HG03558 (cell line): Measurements from ENCODE around the gene GDPD5.
A peak's percentile ranks its signal among the peaks of the same experiment; 100 is the strongest.

Experiments used
- ATAC-seq: cut with Tn5 transposase; IDR thresholded peaks from one replicate; pipeline ENCODE4 v1.9.1; 2021; ENCODE audit warnings: moderate number of reproducible peaks; ENCODE audit not compliant: unreplicated experiment; ENCODE audit errors: extremely low read depth

Gene GDPD5, protein sequence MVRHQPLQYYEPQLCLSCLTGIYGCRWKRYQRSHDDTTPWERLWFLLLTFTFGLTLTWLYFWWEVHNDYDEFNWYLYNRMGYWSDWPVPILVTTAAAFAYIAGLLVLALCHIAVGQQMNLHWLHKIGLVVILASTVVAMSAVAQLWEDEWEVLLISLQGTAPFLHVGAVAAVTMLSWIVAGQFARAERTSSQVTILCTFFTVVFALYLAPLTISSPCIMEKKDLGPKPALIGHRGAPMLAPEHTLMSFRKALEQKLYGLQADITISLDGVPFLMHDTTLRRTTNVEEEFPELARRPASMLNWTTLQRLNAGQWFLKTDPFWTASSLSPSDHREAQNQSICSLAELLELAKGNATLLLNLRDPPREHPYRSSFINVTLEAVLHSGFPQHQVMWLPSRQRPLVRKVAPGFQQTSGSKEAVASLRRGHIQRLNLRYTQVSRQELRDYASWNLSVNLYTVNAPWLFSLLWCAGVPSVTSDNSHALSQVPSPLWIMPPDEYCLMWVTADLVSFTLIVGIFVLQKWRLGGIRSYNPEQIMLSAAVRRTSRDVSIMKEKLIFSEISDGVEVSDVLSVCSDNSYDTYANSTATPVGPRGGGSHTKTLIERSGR

DNA sequence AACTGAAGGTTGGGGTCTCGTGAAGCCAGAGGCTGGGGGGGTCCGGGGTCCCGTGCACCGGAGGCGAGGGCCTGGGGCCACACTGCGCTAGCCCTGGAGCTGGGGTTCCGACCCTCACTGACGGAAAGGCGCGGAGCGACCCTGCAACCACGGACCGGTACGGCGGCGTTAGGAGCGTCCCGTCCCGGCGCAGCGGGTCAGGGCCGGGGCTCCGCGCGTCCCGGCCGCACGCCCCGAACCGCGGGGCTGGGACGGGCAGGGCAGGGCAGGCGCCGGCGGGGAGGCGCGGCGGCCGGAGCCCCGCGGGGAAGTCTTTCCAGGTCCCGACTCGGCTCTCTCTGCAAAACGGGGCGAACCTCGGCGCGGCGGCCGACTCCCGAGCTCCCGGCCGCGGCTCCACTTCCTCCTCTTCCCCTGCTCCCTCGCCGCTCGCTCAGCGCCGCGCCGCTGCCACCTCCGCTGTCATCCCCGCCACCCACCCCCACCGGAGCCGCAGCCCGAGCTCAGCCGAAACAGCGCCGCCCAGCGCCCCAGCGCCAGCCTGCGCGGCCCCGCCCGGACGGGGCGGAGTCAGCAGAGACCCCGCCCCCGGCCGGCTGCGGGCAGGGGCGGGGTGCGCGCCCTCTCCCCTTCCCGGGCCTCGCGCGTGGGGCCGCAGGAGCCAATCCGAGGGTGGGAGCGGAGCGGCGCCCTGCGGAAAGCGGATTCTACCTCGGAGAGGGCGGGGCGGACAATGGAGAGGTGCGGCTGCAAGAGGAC is at the start of gene GDPD5:
Gene GDPD5, minus strand, starts transcription at position 509 of the 759 bp plus-strand sequence. CDS start 48,206 bp downstream, outside the sequence.
- peak; percentile 52 for ATAC-seq

DNA sequence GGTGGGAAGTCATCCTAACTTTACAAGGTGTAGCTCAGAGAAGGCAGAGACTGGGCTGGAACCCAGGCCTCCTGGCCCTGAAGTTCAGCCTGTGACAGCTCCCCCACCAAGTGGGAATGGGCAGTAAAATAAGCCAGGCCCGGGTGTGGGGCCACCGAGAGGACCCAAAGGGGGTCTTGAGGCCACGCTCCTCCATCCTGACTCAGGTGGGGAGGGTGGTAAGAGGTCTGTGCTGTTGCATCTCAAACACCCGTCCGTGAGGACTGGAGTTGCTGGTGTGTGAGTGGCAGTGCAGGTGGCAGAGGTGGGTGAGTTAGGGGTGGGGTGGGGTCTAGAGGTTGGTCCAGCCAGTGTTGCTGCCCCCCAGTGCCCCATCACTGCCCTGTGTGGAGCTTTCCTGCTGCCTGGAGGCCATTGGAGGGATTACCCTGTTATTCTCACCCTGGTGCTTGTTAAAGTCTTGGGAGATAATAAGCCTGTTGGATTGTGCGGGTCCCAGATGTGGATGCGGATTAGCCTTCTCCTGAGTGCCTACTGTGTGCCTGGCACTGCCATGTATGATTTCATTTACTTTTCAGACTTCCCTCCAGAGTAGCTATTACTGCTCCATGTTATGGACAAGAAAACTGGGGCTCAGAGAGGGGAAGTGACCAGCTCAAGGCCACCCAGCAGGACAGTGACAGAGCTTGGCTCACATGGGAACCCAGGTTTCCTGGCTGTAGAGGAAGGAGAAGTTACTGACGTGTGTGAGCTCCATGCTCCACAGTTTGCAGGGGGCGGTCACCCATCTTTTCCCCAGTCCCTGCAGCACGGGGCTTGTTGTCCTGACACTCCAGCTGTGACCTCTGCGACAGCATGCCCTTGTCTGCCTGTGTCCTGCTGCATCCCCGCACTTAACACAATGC is 49.2 kb upstream of the GDPD5 start:
- ATAC-seq: no peak

DNA sequence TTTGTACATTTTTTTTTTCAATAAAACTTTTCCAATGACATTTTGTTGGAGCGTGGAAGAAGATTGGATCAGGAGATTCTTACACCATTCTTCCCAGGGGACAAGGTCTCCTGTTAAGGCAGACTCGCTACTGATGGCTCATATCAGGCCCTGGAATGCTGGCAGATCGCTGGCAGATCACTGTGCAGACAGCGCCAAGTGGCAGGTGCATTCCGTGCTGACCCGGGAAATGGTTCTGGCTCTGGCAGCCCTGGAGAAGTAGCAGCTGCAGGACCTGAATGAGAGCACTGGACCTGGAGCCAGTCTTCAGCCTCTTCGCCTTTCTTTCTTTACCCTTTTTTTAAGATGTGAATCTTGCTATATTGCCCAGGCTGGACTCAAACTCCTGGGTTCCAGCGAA is 47.0 kb upstream of the GDPD5 start:
- ATAC-seq: no peak

DNA sequence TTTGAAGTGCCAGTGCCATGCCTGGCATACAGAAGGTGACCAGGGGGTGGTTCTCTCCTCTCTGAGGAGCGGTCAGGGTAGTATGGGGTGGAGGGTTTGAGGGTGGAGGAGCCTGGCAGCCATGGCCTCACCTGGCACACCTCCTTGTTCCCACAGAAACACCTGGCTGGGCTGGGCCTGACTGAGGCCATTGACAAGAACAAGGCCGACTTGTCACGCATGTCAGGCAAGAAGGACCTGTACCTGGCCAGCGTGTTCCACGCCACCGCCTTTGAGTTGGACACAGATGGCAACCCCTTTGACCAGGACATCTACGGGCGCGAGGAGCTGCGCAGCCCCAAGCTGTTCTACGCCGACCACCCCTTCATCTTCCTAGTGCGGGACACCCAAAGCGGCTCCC is 45.9 kb upstream of the GDPD5 start:
- ATAC-seq: no peak

DNA sequence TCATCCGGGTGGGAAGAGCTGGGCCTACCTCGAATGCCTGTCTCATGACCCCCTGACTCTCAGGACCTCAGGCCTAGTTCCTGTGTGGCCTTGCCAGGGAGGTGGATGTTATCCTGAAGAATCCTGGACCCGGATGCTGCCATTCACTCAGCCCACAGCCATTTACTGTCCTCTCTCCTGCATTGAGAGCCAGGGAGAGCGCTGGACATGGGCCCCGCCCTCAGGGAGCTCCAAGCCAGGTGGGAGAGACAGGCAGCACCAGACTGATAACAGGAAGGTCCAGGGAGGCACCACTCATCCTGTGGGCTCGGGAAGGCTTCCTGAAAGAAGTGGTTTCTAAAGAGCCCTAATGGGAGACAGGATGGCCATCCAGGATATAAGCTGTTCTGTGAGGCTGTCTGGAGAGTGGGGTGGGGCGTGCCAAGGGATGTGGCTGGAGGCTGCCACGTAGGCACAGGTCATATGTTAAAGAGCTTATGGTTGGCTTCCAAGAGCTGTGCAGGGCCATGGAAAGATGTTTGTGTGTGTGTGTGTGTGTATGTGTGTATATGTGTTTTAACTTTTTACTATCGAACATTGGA is 44.9 kb upstream of the GDPD5 start:
- no peak for ATAC-seq

DNA sequence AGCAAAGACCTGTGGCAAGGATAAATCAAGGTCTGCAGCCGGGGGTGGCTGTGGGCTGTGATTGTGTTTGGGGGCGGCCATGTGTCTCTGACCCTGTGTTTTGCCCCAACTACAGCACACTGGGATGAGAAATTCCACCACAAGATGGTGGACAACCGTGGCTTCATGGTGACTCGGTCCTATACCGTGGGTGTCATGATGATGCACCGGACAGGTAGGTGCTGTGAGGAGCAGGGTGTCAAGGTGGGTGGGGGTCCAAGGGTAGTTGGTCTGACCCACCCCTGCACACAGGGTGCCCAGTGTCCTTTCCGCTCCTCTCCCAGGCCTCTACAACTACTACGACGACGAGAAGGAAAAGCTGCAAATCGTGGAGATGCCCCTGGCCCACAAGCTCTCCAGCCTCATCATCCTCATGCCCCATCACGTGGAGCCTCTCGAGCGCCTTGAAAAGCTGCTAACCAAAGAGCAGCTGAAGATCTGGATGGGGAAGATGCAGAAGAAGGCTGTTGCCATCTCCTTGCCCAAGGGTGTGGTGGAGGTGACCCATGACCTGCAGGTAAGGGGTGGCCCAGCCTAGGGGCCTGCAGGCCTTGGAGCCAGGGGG is 43.0 kb upstream of the GDPD5 start:
- no peak for ATAC-seq

DNA sequence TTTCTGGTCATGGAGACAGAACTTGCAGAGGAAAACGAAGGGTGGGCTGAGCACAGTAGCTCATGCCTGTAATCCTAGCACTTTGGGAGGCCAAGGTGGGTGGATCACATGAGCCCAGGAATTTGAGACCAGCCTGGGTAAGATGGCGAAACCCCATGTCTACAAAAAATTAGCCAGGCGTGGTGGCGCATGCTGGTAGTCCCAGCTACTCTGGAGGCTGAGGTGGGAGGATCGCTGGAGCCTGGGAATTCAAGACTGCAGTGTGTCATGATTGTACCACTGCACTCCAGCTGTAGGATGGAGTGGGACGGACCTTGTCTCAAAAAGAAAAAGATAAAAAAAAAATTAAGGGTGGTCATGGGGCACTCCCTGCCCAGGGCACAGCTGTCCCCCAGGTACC is 42.2 kb upstream of the GDPD5 start:
- no peak for ATAC-seq

DNA sequence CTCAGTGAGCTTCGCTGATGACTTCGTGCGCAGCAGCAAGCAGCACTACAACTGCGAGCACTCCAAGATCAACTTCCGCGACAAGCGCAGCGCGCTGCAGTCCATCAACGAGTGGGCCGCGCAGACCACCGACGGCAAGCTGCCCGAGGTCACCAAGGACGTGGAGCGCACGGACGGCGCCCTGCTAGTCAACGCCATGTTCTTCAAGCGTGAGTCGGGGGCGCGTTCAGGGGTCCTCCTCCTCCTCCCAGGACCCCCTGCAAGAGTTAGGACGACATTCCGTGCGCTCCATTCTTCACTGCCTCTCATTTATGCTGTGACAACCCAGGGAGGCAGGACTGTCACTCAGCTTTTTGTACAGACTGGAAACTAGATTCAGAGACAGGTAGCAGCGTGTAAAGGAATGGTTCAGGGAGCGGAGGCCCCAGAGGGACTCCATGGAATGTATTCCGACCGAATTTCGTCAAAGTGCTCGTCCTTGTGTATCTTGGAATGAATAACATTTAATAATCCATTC is 41.1 kb upstream of the GDPD5 start:
- no peak for ATAC-seq

DNA sequence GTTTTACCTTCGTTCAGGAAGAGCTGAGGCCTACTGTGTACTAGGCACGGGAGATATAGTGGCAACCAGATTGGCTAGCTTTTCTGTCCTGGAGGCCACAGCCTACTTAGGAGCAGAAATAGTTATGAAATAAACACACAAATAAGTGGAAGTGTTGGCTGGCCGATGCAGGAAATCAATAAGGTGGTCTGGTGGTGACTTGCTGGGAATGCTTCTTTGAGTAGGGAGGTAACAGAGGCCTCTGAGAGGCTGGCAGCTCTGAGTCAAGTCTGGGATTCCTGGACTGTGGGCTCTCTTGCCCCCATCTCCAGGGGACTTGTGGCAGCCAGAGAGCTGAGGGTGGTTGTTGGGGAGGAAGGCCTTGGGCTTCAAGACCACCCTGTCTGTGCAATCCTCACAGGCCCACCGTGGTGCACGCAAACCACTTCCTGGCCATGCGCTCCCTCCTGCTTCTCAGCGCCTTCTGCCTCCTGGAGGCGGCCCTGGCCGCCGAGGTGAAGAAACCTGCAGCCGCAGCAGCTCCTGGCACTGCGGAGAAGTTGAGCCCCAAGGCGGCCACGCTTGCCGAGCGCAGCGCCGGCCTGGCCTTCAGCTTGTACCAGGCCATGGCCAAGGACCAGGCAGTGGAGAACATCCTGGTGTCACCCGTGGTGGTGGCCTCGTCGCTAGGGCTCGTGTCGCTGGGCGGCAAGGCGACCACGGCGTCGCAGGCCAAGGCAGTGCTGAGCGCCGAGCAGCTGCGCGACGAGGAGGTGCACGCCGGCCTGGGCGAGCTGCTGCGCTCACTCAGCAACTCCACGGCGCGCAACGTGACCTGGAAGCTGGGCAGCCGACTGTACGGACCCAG is 40.4 kb upstream of the GDPD5 start:
- ATAC-seq: no peak

DNA sequence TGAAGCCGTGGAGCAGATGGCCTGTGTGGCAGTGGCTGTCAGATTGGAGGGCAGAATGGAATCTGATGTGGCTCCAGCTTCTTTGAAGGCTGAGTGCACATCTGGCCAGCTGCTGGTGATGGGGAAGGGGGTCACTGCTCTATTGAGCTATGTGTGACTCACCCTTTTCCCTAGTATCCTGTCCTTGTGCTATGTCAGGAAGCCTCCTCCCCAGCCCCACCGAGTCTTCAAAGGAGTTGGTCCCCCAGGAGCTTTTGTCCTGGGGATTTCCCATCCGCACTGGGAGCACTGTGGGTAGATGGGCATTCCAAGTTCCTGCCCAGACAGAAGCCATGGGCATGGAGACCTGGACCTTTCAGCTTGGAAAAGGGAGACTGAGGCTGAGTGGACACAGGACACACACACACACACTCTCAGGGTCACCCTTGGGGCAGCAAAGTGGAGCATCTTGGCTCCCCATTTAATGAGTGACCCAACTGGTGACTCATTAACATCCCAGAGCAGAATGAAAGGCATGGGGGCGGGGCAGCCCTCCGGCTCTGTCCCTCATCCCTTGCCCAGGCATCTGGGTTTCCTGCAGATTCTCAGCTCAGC is 39.6 kb upstream of the GDPD5 start:
- no peak for ATAC-seq

DNA sequence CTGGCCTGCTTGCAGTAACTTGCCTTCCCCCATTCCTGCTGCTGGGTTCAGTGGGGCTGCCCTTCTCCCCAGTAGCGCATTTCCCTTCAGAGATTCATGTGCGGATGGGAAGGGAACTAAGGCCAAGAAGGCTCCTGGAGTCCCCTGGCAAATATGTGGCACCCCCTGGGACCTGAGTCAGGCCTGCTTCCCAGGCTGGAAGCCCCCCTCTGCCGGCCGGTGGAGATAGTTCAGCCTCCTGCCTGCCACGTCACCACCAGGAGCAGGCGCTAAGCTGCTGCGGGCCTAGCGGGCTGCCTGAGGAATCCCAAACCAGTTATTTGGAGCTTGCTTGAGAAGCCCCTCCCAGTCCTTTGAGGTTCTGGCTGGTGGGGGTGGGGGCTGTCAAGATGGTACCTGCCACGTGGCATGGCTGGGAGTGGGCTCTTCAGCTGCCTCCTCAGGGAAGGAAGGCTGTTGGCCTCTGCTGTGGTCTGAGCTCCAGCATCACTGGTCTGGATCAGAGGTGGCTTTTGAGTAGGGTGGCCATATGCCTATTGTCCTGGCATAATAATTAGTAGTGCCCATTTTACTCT is 38.3 kb upstream of the GDPD5 start:
- no peak for ATAC-seq

DNA sequence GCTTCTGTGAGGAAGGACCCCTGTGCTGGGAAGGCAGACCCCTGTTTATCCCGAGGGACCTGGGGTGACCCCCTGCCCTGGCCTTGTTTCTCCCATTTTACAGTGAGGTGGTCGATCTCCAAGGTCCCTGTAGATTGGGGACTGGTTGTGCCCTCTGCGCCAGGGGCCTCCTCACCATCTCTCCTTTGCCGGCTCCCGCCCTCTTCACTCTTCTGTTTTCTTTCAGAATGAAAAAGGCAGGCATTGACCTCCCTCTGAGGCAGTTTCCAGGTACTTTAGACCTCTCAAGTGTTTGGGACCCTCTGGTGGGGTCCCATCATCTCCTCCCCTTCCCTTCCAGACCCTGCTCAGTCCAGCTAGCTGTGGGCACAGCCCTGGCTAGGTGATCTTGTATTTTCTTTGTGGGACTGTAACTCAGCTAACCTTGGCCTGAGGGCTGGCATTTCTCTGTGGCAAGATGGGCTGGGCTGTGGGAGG is 37.8 kb upstream of the GDPD5 start:
- no peak for ATAC-seq

DNA sequence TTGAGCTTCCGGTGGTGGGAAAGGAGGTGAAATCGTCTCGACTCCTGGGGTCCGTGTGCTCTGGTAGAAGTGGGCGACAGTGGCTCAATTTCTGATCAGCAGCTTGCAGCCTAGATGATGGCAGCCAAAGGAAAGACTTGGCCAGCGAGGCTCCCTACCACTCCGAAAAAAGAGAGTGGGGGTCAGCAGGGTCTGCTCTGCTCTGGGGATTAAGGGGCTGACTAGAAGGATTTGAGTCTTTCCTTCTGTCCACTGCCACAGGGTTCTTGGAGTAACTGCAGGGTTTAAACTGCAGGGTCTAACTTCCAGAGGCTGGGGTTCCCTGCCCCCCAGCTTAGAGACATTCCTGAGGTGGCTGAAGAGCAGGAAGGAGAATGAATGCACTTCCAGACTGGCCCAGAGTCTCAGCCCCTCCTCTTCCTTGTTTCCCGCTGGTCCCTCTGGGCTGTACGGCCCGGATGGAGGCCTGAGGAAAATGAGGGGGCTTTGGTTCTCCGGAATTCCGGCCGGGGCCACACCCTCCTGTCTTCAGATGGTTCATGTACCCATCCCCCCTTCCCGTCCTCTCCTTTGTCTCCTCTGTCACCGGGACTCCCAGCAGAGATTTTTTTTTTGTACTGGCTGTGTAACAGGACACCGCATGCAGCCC is 37.2 kb upstream of the GDPD5 start:
- ATAC-seq: no peak

DNA sequence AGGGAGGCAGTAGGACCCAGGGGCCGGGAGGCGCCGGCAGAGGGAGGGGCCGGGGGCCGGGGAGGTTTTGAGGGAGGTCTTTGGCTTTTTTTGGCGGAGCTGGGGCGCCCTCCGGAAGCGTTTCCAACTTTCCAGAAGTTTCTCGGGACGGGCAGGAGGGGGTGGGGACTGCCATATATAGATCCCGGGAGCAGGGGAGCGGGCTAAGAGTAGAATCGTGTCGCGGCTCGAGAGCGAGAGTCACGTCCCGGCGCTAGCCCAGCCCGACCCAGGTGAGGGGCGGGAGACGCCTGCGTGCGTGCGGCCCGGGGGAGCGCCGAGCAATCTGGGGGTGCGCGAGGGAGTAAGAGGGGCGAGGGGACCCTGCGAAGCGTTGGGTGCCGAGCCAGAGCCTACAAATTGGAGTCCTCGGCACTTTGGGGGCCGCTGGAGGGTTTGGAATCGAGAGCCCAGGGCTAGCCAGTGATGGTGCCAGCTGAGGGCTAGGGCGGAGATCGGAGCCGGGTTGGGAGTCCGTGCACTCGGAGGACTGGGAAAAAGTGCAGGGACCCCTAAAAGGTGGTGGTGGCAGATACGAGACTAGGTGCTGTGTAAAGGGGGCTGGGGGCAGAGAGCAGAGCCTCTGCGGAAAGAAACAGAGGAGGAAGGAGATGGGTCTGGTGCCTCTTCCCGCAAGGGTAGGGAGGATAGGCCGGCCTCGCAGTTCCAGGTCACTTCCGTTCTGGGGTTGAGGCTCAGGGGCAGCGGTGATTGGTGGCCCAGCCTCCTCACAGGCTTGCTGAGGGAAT is 36.5 kb upstream of the GDPD5 start, which contains the start of gene SERPINH1:
Gene SERPINH1, plus strand, starts transcription at position 206 of the 788 bp plus-strand sequence. CDS start 4,097 bp downstream, outside the sequence.
- no peak for ATAC-seq

DNA sequence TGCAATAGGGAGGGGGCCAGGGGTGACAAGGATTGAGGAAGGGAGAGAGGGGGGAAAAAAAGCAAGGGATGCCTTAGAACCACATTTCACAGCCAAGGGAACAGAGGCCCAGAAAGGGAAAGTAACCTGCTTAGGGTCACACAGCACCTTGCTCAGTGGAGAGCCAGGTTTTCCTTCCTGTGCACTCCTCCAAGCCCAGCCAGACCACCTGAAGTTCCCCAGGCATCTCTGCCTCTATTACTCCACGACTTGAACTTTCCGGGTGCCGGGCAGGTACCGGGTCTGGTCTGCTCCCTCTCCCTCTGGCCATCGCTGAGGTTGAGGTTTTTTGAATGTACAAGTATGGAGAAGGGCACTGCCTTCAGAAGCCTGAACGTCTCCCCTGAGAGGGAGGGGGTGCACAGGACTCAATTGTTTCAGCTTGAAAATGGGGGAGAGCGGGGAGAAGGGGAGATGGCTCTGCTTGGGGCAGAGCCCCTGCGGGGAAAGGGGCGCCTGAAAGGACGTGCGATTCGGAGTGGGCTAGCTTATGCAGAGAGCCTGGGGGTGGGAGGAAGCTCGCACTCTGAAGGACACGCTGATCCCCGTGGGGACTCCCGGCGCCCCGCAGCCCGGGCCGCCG is 35.8 kb upstream of the GDPD5 start:
- ATAC-seq: no peak

DNA sequence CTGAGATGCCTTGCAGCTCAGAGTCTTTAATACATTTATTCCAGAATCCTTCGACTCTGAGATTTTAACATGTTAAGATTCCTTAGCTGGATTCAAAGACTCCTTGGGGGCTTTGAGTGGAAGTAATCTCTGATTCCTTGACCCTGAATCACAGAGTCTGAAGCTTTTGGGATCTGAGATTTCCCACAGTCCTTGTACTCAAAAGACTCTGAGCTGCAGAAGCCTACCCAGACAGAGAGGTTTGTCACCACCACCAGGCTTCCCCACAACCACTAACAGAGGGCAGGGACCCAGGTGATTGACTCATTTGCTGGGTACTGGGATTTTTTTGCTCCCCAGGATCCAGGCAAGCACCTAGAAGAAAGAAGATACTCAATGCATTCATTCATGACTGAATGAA is 34.9 kb upstream of the GDPD5 start:
- ATAC-seq: no peak
